A549 (cell line): ENCODE data around the gene NRXN3. TPM values are rescaled to one million over a fixed set of nuclear protein-coding genes. Genes with fewer than 3 reads are reported as not detected.
A peak's percentile ranks its signal among the peaks of the same experiment; 100 is the strongest.

Experiments
- ATAC-seq, 2 experiments: fragments of 200-7000 bp in 1 of 2; fragments of >200 bp in 1 of 2; cut with Nextera tagmentation in 1 of 2; cut with Tn5 transposase in 1 of 2; 3 replicates each; pipeline versions ENCODE4 v1.8.0 to v1.9.1; 2018 to 2020; ENCODE audit warnings: mild to moderate bottlenecking in 1 of 2, moderate library complexity in 1 of 2
- CTCF ChIA-PET: fragments of 300-600 bp; sonication (Branson Sonifier 250); formaldehyde crosslinking; extraction: SDS; loops from one replicate; lab custom pipeline; 2021; ENCODE audit warnings: antibody characterized with exemption, inconsistent platforms; lab: Yijun Ruan, JAX
- POLR2A ChIA-PET: fragments of 350-600 bp; formaldehyde crosslinking; extraction: SDS; loops from one replicate; lab custom pipeline; 2021; ENCODE audit warnings: antibody characterized with exemption, inconsistent platforms; lab: Yijun Ruan, JAX
- DNase-seq, 2 experiments: peaks; one replicate each; pipeline versions ENCODE4 v3.0.0 to v3.0.0-alpha.2; 2011 to 2016; ENCODE audit warnings: low read depth in 1 of 2, low spot score in 1 of 2
- FAIRE-seq: peaks from 2 replicates; lab custom pipeline; 2011; peaks lifted over from hg19 to GRCh38; lab: Jason Lieb, UNC
- H3K27ac ChIP-seq, 2 experiments: fragments of >200 bp; sonication (Bioruptor Twin); formaldehyde crosslinking; 3 replicates each; pipeline ENCODE4 v1.5.1; 2016 to 2017
- H3K4me1 ChIP-seq: fragments of >200 bp; sonication (Bioruptor Twin); formaldehyde crosslinking; 3 replicates; pipeline ENCODE4 v1.6.1; 2016
- H3K4me2 ChIP-seq: fragments of >200 bp; sonication (Bioruptor Twin); formaldehyde crosslinking; 3 replicates; pipeline ENCODE4 v1.6.1; 2016
- H3K4me3 ChIP-seq: fragments of >200 bp; sonication (Bioruptor Twin); formaldehyde crosslinking; 3 replicates; pipeline ENCODE4 v1.5.1; 2016
- H3K9me3 ChIP-seq: fragments of >200 bp; sonication (Bioruptor Twin); formaldehyde crosslinking; 3 replicates; pipeline ENCODE4 v1.6.1; 2016
- CBX8 ChIP-seq: fragments of 200-600 bp; sonication (generic); IDR thresholded peaks from 2 replicates; pipeline ENCODE4 v1.6.1; 2016
- CEBPB ChIP-seq, 2 experiments: fragments of >200 bp in 1 of 2; sonication (Bioruptor Twin) in 1 of 2; formaldehyde crosslinking in 1 of 2; IDR thresholded peaks; 2 replicates each; pipeline ENCODE4 v1.6.1; 2012 to 2016
- CHD2 ChIP-seq: fragments of 150-350 bp; IDR thresholded peaks from 2 replicates; pipeline ENCODE4 v1.6.1; 2014; ENCODE audit warnings: low read length; ENCODE audit not compliant: partially characterized antibody
- CHD4 ChIP-seq: fragments of 200-600 bp; sonication (generic); IDR thresholded peaks from 2 replicates; pipeline ENCODE4 v1.6.1; 2016; ENCODE audit warnings: antibody characterized with exemption, mild to moderate bottlenecking, borderline replicate concordance
- EHF ChIP-seq: fragments of 250-450 bp; sonication (Bioruptor Pico); IDR thresholded peaks from 2 replicates; pipeline ENCODE4 v1.5.0; 2020; ENCODE audit warnings: mild to moderate bottlenecking
- FOSB ChIP-seq: fragments of 250-450 bp; sonication (Bioruptor Pico); IDR thresholded peaks from 2 replicates; pipeline ENCODE4 v1.5.0; 2020; ENCODE audit warnings: mild to moderate bottlenecking, moderate library complexity
- FOSL2 ChIP-seq, 2 experiments: fragments of 450-650 bp in 1 of 2; fragments of >200 bp in 1 of 2; sonication (Bioruptor Twin) in 1 of 2; formaldehyde crosslinking; IDR thresholded peaks; 2 replicates each; pipeline versions ENCODE4 v1.5.0 to v1.6.1; 2016 to 2020; ENCODE audit warnings: mild to moderate bottlenecking in 1 of 2, moderate library complexity in 1 of 2
- HOXB13 ChIP-seq: fragments of 250-450 bp; sonication (Bioruptor Pico); IDR thresholded peaks from 2 replicates; pipeline ENCODE4 v1.5.0; 2020; ENCODE audit warnings: low read depth, mild to moderate bottlenecking, moderate library complexity
- JUN ChIP-seq, 2 experiments: fragments of >200 bp; sonication (Bioruptor Twin); formaldehyde crosslinking; IDR thresholded peaks; 2 replicates in 1 of 2; 3 replicates in 1 of 2; pipeline ENCODE4 v1.6.1; 2016 to 2017
- MAFK ChIP-seq: fragments of 450-650 bp; IDR thresholded peaks from 2 replicates; pipeline ENCODE4 v1.6.1; 2014; ENCODE audit not compliant: partially characterized antibody
- MYC ChIP-seq: IDR thresholded peaks from 2 replicates; pipeline ENCODE4 v1.6.1; 2012; ENCODE audit warnings: mild to moderate bottlenecking, inconsistent platforms, low read length, improper control_type of control experiment, borderline replicate concordance
- NFE2L2 ChIP-seq: fragments of 150-350 bp; conservative IDR thresholded peaks from 2 replicates; pipeline ENCODE4 v1.6.1; 2014; ENCODE audit warnings: low read length
- PHF8 ChIP-seq: fragments of 200-600 bp; sonication (generic); IDR thresholded peaks from 2 replicates; pipeline ENCODE4 v1.6.1; 2016; ENCODE audit warnings: low read depth, mild to moderate bottlenecking, antibody characterized with exemption, moderate library complexity, borderline replicate concordance
- POLR2A ChIP-seq: IDR thresholded peaks from 2 replicates; pipeline ENCODE4 v1.6.1; 2012; ENCODE audit warnings: mild to moderate bottlenecking, low read length
- POLR2AphosphoS2 ChIP-seq: conservative IDR thresholded peaks from 2 replicates; pipeline ENCODE4 v1.6.1; 2012; ENCODE audit warnings: low read length, improper control_type of control experiment, inconsistent platforms
- RAD21 ChIP-seq, 2 experiments: fragments of >200 bp in 1 of 2; sonication (Bioruptor Twin) in 1 of 2; formaldehyde crosslinking in 1 of 2; IDR thresholded peaks in 1 of 2; conservative IDR thresholded peaks in 1 of 2; 2 replicates in 1 of 2; 3 replicates in 1 of 2; pipeline ENCODE4 v1.6.1; 2012 to 2018; ENCODE audit warnings: inconsistent platforms in 1 of 2
- RARB ChIP-seq: fragments of 250-450 bp; sonication (Bioruptor Pico); IDR thresholded peaks from 2 replicates; pipeline ENCODE4 v1.8.0; 2021; ENCODE audit warnings: mild to moderate bottlenecking, moderate library complexity
- RFX5 ChIP-seq: fragments of 450-650 bp; IDR thresholded peaks from 2 replicates; pipeline ENCODE4 v1.7.1; 2014; ENCODE audit warnings: antibody characterized with exemption, mild to moderate bottlenecking, moderate library complexity
- RNF2 ChIP-seq: fragments of 200-600 bp; sonication (generic); IDR thresholded peaks from 2 replicates; pipeline ENCODE4 v1.6.1; 2016; ENCODE audit warnings: low read depth, mild to moderate bottlenecking, antibody characterized with exemption, moderate library complexity, borderline replicate concordance
- SMC3 ChIP-seq: fragments of >200 bp; sonication (Bioruptor Twin); formaldehyde crosslinking; IDR thresholded peaks from 3 replicates; pipeline ENCODE4 v1.6.1; 2018; ENCODE audit warnings: inconsistent platforms
- TP53 ChIP-seq: fragments of 250-450 bp; sonication (Bioruptor Pico); IDR thresholded peaks from 2 replicates; pipeline ENCODE4 v1.5.0; 2021; ENCODE audit warnings: mild to moderate bottlenecking, moderate library complexity
- ZC3H11A ChIP-seq: fragments of 450-650 bp; IDR thresholded peaks from 2 replicates; pipeline ENCODE4 v1.6.1; 2014; ENCODE audit warnings: antibody characterized with exemption, mild to moderate bottlenecking
- ZFP36 ChIP-seq: fragments of 450-650 bp; IDR thresholded peaks from 2 replicates; pipeline ENCODE4 v1.6.1; 2014; ENCODE audit warnings: borderline replicate concordance; ENCODE audit not compliant: partially characterized antibody
- WGBS: methylation state at CpG from one replicate; pipeline ENCODE4 v1.1.6; 2017; ENCODE audit errors: missing lambda C conversion rate; 5-methylcytosine and 5-hydroxymethylcytosine counted together
- polyA plus RNA-seq, 4 experiments: library from polyadenylated mRNA; depleted of rRNA in 3 of 4; stranded (reverse); fragments of >200 nt; fragmentation: RNase III in 1 of 4; extraction: RNeasy Plus Mini Kit Qiagen cat#74134 plus additional on column Dnase treatment in 1 of 4; gene quantifications; 2 replicates in 3 of 4; 3 replicates in 1 of 4; pipeline ENCODE4 v1.2.3, GENCODE V29; 2011 to 2017
- TF ChIP-seq, protein P1 (sequence below): IDR thresholded peaks from 2 replicates; pipeline ENCODE4 v1.6.1; 2012
- TF ChIP-seq, protein P2 (sequence below): fragments of 200-600 bp; sonication (generic); IDR thresholded peaks from 2 replicates; pipeline ENCODE4 v1.6.1; 2016; ENCODE audit warnings: antibody characterized with exemption, mild to moderate bottlenecking, moderate library complexity
- TF ChIP-seq, protein P3 (sequence below): fragments of >200 bp; sonication (Bioruptor Twin); formaldehyde crosslinking; IDR thresholded peaks from 3 replicates; pipeline ENCODE4 v1.6.1; 2016

The NRXN3 gene
- polyA plus RNA-seq, 2 of the 4 experiments (the other 2 are of a cell fraction), result 0.62 to 2.3 TPM

DNA sequence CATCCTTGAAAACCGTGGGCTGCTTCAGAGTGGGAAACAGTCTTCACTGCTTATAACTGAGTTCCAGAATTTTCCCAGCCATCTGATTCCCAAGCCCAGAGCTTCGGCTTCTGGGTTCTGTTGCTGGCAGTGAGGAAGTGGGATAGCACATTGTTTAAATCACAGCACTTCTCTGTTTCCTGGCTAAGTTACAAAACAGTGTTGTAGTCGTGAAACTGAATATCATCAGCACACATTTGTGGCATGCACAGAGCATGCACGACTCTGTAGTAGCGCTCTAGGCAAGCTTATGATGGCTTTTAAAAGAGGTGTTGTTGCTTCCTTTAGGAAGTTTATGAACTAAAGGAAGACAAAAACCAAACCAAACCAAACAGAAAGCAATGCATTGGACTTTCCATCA, 1005.5 kb downstream of the NRXN3 start:
- CTCF ChIA-PET, result no interaction called here
- FAIRE-seq (no peak), ATAC-seq (no peak), DNase-seq (no peak)
- Histone ChIP-seq H3K27ac (no peak overlapping the region), H3K4me3 (no peak overlapping the region), H3K4me2 (peak overlapping the region; percentile 30; the same call in 1 of the 3 replicates)
- POLR2A ChIA-PET, result no interaction called here
- TF ChIP-seq MAFK, result no peak
- TF ChIP-seq POLR2AphosphoS2, result no peak
- no peak for TF ChIP-seq CHD2
- TF ChIP-seq, protein P1, sequence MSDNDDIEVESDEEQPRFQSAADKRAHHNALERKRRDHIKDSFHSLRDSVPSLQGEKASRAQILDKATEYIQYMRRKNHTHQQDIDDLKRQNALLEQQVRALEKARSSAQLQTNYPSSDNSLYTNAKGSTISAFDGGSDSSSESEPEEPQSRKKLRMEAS, result no peak
- no peak for TF ChIP-seq CBX8
- TF ChIP-seq TP53 (CRISPR knock-in tag), result no peak
- TF ChIP-seq POLR2A, result no peak
- no peak for TF ChIP-seq EHF
- TF ChIP-seq, all 56 proteins: peak for 0
- no peaks in the 10 kb centered on the region for H3K4me1 ChIP-seq
- 3% methylated on average over 5 of the region's 5 CpGs for WGBS
- no peaks in the 10 kb centered on the region for H3K9me3 ChIP-seq

DNA sequence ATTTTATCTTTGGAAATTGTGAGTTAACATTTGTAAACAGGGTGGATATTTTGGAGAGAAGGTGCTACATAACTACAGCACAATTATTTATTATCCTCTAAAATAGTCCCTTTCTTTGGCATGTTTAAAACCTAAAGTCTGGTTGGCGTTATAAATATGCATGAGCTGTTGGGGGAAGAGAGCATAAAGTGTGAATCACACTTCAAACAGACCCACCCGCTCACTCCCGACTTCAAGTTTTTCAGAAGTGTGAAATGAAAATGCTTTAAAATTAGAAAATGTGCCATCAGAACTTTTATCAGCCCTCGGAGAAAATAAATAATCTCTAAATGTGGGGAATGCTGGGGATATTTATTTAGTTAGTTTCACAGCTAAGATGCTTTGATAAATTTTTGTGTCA, 1006.9 kb downstream of the NRXN3 start:
- DNase-seq (no peak), ATAC-seq (no peak), FAIRE-seq (no peak)
- H3K4me3 ChIP-seq, result no peak overlapping the region
- 9% methylated on average over 4 of the region's 4 CpGs for WGBS
- TF ChIP-seq CHD4 (no peak), ZC3H11A (no peak), NFE2L2 (no peak), PHF8 (no peak), ZFP36 (no peak), SMC3 (no peak), FOSL2 (IDR thresholded peaks at IDR 0.05) (no peak), FOSL2 (CRISPR knock-in tag; IDR thresholded peaks at IDR 0.05) (no peak), MYC (no peak), CEBPB (IDR thresholded peaks at IDR 0.05) (no peak), TP53 (CRISPR knock-in tag) (no peak), HOXB13 (CRISPR knock-in tag) (no peak), RFX5 (no peak)
- TF ChIP-seq, protein P2, sequence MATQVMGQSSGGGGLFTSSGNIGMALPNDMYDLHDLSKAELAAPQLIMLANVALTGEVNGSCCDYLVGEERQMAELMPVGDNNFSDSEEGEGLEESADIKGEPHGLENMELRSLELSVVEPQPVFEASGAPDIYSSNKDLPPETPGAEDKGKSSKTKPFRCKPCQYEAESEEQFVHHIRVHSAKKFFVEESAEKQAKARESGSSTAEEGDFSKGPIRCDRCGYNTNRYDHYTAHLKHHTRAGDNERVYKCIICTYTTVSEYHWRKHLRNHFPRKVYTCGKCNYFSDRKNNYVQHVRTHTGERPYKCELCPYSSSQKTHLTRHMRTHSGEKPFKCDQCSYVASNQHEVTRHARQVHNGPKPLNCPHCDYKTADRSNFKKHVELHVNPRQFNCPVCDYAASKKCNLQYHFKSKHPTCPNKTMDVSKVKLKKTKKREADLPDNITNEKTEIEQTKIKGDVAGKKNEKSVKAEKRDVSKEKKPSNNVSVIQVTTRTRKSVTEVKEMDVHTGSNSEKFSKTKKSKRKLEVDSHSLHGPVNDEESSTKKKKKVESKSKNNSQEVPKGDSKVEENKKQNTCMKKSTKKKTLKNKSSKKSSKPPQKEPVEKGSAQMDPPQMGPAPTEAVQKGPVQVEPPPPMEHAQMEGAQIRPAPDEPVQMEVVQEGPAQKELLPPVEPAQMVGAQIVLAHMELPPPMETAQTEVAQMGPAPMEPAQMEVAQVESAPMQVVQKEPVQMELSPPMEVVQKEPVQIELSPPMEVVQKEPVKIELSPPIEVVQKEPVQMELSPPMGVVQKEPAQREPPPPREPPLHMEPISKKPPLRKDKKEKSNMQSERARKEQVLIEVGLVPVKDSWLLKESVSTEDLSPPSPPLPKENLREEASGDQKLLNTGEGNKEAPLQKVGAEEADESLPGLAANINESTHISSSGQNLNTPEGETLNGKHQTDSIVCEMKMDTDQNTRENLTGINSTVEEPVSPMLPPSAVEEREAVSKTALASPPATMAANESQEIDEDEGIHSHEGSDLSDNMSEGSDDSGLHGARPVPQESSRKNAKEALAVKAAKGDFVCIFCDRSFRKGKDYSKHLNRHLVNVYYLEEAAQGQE, result no peak
- TF ChIP-seq, protein P3, sequence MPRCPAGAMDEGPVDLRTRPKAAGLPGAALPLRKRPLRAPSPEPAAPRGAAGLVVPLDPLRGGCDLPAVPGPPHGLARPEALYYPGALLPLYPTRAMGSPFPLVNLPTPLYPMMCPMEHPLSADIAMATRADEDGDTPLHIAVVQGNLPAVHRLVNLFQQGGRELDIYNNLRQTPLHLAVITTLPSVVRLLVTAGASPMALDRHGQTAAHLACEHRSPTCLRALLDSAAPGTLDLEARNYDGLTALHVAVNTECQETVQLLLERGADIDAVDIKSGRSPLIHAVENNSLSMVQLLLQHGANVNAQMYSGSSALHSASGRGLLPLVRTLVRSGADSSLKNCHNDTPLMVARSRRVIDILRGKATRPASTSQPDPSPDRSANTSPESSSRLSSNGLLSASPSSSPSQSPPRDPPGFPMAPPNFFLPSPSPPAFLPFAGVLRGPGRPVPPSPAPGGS, result no peak
- TF ChIP-seq, all 56 proteins: peak for 0
- H3K4me1 ChIP-seq, result no peaks in the 10 kb centered on the region
- ChIA-PET POLR2A (no interaction called here), CTCF (no interaction called here)
- no peak overlapping the region for H3K27ac ChIP-seq
- H3K4me2 ChIP-seq, result no peak overlapping the region
- H3K9me3 ChIP-seq, result no peaks in the 10 kb centered on the region

DNA sequence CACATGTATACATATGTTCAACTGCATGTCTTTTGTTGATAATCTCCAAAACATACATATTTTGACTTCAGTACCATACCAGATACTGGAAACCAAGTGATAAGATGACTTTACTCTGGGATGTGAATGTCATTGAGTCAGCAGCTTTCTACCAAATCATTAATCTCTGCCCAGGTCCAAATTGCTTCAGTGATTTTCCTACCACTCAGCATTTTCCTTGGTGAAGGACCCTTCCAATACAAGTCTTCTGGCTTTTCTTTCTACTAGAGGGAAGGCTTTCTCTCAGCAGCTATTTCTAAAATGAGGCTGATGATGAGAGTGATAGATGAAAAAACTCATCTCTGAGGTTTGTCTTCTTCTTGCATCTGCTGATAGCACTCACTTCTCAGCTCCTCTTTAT, 1008.5 kb downstream of the NRXN3 start:
- ChIA-PET POLR2A (no interaction called here), CTCF (no interaction called here)
- no peak for ATAC-seq
- no peak for DNase-seq
- TF ChIP-seq JUN (IDR thresholded peaks at IDR 0.05), result no peak
- no peak for TF ChIP-seq RNF2
- no peak for TF ChIP-seq RAD21 (conservative IDR thresholded peaks at IDR 0.05 in 1 of 2, IDR thresholded peaks at IDR 0.05 in 1 of 2)
- TF ChIP-seq FOSB, result no peak
- TF ChIP-seq MAFK, result peak; percentile 68
- no peak for TF ChIP-seq RFX5
- TF ChIP-seq ZC3H11A, result no peak
- no peak for TF ChIP-seq RARB
- TF ChIP-seq, protein P3, result no peak
- no peak overlapping the region for H3K4me2 ChIP-seq
- no peak overlapping the region for H3K4me3 ChIP-seq
- H3K9me3 ChIP-seq, result no peaks in the 10 kb centered on the region
- FAIRE-seq, result no peak
- no peak overlapping the region for H3K27ac ChIP-seq
- no peaks in the 10 kb centered on the region for H3K4me1 ChIP-seq
